GM18502 (cell line): Measurements from ENCODE around the gene ATP8B1.

Experiments
- ATAC-seq: cut with Tn5 transposase; IDR thresholded peaks from one replicate; pipeline ENCODE4 v1.9.1; 2021; ENCODE audit warnings: mild to moderate bottlenecking; ENCODE audit not compliant: unreplicated experiment, poor library complexity

The ATP8B1 gene

DNA sequence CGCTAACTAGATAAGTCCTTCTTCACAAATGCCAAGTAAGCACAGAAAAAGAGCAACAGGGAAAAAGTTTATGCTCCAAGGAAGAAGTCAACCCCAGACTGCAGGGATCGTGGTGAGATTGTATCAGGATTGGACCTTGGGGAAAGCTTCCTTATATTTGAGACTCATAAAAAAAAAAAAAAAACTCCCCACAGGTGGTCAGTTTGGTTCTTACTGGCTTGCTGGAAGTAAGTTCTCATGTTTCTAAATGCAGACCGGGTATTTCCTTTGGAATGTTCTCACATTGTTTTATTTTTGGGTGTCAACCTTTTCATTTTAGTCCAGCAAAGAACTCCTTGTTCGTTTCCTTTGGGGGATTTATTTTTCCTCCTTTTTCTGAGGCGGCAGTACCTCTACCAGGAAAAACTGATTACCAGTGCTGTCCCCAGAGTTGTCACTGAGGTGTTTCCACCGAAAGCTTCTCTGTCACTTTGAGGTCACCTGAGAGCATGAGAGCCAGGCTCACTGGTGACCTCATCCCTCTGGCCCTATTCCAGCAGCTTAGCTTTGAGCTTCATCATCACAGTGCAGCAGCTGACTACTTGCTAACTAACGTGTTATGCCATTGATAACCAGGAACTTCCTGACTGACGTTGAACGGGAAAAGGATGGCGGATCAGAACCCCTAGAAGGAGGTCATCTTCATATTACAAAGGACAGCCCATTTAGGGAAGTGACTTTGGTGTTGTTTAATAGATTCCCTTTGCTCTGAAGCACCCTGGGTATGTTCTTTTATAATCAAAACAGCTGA is 16.8 kb upstream of the ATP8B1 start:
- ATAC-seq: no peak

DNA sequence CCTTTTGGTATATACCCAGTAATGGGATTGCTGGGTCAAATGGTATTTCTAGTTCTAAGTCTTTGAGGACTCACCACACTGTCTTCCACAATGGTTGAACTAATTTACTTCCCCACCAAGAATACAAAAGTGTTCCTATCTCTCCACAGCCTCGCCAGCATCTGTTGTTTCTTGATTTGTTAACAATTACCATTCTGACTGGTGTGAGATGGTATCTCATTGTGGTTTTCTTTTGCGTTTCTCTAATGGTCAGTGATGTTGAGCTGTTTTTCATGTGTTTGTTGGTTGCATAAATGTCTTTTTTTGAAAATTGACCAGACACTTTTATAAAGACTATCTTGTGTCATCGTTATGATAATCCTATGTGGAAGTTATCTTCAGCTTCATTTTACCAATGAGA is 16.0 kb upstream of the ATP8B1 start:
- ATAC-seq: no peak

DNA sequence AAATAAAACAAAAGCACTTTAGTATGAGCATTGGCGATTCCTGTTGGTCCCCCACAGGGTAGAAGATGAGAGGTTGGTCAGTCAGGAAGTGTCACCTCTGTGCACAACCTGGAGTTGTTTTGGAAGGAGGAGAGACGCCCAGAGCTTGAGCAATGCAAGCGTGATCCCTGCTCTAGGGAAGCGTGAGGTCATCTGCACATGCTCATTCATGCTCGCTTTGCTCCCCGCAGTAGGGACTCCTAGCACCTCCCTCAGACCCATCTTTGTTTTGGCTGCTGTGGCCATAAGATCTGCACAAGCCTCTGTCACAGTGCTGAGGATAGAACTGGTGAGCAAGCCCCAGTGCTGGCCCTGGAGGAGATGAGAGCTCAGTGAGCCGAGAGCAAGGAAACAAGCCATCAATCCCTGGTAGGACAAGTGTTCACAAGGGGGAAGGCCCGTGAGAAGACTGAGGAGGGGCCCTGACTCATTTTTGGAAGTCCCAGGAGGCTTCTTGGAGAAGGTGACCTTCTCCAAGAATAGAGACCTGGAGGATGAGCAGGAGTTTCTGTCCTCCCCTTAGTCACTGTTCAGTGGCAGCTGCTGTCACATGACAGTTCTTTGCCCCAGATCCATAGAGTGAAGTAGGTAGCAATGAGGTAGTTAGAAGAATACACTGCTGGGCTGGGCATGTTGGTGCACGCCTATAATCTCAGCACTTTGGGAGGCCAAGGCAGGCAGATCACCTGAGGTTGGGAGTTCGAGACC is 13.3 kb upstream of the ATP8B1 start:
- no peak for ATAC-seq

DNA sequence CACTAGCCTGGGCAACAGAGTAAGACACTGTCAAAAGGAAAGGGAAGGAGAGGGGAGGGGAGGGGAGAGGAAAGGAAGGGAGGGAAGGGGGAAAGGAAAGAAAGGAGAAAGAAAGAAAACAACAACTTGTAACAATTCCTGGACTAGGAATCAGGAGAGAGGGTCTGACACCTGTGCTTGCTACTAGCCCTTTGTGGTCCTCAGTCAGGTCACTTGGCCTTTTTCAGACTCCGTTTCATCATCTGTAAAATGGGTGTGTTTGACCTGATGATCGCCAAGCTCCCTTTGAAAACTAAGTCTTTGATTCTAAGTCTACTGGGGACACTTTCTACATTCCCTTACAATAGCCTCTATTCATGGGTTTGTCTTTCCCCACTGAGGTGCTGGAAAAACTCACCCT is 11.4 kb upstream of the ATP8B1 start:
- no peak for ATAC-seq

DNA sequence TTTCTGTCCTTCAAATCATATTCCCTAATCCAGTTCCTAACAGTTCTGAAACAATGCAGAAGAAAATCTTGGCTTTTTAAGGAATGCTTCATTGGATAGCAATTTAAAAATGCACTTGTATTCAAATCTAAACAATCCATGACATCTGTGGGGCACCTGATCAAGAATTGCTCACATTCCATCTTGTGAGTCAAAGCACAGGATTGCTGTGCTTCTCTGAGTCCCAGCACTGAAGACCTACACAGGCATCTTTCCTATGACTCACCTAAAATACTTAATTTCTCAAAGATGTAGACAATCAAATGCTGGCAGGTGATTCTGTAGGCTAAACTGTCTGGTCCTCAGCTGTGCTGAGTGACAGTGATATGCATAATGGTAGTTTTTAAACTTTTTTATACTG is 10.1 kb upstream of the ATP8B1 start:
- ATAC-seq: no peak

DNA sequence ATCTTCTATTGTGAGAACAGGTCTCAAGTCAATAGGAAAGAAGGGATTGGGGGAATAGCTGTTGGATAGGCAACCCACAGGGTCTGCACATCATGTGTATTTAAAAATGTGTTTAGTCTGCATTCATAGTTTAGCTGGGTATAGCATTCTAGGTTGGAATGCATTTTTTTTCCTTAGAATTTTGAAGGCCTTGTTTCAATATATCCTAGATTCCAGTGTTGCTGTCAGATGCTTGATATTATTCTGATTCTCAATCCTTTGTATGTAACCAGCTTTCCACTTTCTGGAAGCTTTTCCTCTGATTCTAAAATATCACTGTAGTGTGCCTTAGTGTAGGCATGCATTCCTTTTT is 9.0 kb upstream of the ATP8B1 start:
- no peak for ATAC-seq

DNA sequence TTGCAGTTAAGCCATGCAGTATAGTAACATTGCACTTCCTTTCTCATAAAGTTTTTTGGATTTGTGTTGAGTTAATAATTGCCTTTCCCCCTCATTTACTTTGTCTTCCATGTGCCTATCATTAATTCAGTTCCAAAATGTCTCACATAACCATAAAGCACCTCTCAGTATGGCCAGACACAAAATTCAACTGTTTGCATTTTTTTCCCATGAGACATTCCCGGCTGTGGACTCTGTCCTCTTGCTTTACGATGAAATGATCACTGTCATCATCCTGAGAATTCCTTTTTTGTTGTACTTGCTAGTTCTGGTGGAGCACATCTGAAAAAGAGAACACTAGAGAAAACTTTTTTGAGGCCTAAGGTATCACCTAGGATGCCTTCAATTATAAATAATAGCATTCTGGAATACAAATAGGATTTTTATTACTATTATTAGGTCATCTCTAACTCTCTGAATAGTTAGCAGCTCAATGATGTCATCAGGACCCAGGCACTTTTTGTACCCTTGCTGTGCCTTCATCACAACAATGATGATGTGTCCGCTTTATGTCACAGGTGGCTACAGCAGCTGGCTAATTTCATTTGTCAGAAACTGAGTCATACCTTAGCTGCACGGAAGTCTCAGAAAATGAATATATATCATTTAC is 8.5 kb upstream of the ATP8B1 start:
- ATAC-seq: no peak

DNA sequence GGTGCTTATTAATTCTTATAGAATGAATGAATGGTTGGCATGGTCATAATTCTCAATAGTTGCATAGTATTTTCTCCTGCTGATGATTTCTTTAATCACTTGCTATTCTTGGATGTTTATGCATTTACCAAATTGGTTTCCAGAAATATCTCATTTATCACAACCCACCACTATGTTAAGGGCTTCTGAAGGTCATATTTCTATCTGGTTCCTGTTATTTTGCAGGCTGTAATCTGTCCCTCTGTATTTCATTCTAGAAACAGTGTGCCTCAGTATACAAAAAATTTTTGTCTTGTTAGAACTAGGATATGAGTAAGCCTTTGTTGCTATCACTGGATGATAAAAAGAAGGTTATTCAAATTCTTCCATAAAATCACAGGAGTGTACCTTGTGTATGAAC is 6.1 kb upstream of the ATP8B1 start:
- ATAC-seq: no peak

DNA sequence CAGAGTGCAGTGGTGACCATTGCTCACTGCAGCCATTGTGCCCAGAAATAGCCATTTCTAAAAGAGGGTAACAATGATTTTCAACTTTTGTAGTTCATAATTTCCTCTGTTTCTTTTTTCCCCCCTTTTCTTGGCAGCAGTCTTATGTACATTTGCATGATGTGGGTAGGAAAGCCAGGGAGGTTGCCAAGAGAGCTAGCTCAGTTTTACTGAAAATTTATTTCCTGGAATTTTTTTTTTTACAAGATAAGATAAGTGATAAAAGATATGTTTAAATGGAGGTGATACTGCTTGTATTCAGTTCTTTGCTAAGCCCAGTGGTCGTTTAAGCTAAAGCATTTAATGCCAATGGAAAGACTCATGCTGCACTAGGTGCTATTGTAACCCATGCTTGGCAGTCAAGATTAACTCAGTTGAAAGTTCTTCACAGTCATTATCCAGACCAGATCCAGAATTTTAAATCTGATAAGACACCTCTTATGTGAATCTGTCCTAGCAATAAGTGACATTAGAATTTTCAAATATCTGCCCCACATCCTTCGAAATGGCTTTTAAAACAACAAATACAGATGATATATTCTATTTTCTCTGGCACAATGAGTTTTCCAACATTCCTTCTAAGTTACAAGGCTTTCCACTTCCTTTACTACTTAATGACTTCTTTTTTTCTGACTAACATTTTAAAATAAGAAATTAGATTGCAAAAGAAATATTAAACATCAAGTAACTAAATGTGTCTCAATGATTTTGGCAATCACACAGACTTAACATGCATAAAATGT is 4.4 kb upstream of the ATP8B1 start:
- no peak for ATAC-seq

DNA sequence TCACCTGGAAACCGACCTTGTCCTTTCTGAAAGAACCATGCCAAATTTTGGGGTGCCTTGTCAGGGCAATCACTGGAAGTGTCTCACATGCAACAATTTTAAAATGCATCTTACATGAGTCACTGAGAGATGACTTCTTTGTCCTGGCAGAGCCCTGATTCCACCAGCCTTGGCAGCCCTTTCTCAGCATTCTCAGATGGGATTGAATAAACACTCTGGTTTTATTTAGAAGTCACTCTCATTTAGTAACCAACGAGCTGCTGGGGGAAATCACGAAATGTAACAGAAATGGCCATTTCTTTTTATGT is 3.8 kb upstream of the ATP8B1 start:
- ATAC-seq: no peak

DNA sequence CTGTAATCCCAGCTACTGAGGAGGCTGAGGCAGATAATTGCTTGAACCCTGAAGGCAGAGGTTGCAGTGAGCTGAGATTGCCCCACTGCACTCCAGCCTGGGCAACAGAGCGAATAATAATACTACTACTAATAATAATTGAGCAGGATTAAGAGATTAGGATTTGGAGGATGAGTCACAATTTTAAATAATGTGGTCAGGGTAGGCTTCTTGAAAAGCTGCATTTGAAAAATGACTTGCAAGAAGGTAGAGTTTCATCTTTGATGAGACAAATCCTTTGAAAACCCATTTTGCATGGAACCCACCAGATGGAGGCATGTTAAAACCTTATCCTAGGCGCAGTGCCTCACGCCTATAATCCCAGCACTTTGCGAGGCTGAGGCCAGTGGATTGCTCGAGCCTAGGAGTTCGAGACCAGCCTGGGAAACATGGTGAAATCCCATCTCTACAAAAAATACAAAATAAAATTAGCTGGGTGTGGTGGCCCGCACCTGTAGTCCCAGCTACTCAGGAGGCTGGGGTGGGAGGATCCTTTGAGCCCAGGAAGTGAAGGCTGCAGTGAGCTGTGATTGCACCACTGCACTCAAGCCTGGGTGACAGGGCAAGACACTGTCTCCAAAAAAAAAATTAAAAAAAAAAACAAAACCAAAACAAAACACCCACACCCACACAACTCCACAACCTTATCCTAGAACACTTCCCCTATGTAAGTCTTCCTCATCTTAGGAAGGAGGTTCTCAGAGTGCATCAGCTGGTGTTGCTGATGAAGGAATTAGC is 3.3 kb upstream of the ATP8B1 start:
- ATAC-seq: no peak

DNA sequence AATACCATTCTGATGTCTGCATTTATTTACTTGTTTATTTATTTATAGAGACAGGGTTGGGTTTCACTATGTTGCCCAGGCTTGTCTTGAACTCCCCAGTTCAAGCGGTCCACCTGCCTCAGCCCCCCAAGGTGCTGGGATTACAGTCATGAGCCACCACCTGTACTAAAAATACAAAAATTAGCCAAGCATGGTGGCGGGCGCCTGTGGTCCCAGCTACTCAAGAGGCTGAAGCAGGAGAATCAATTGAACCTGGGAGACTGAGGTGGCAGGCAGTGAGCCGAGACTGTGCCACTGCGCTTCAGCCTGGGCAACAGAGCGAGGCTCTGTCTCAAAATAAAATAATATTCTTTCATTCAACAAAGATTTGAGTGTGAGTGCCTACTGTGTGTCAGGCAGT is 2.0 kb upstream of the ATP8B1 start:
- no peak for ATAC-seq

DNA sequence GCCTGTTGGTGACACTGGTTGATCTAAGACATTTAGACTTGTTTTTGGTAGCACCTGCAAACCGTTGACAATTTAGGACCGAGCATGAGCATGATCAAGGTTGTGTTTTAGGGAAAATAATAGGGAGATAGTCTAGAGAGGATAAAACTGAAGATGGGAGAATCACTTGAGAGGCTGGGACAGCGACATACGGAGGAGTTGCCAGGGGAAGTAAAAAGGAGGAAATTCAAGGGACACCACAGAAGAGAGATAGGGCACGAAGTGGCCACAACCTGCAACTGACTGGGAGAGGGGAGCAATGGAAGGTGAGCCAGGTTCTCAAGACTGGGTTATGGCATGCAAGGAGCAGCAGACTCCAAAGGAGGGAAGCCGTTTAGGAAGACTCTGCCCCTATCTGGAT is 1.4 kb upstream of the ATP8B1 start:
- ATAC-seq: no peak

DNA sequence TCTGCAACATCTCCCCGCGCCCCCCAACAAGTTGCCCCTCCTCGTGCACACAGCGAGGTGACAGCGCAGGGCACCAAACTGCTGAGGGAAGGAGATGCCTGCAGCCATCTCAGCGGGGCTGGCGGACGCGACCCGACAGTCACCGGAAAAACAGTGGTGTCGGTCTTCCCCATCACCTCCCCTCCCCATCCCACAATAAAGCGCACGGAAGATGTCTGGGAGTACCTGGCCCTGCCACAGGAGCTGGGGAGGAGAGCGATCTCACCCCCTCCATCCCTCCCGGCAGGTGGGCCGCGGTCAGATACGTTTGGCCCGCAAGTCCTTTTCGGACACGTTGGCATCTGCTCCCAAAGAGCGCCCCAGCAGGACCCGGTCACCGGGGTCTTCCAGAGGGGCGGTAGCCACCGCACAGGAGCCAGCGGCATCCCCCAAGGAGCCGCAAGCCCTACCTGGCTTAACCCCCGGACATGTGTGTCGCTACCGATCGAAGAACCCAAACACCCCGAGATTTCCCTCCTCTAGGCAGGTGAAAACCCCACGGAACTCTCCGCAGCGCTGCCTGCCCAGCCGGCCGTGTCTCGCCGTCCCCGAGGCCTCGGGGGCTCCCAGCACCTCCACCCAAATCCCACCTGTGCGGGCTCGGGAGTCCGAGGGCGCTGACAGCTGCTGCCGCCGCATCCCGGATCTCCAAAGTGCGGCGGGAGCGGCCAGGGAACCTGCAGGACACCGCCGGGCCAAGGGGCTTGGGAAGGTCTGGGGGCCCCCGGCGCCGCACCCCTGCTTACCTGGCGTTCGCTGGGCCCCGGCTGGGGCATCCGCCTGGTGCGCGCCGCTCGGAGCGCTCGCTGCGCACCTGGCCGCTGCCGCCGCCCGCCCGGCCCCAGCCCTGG is 657 bp downstream of the ATP8B1 start:
- peak; percentile 10 for ATAC-seq

DNA sequence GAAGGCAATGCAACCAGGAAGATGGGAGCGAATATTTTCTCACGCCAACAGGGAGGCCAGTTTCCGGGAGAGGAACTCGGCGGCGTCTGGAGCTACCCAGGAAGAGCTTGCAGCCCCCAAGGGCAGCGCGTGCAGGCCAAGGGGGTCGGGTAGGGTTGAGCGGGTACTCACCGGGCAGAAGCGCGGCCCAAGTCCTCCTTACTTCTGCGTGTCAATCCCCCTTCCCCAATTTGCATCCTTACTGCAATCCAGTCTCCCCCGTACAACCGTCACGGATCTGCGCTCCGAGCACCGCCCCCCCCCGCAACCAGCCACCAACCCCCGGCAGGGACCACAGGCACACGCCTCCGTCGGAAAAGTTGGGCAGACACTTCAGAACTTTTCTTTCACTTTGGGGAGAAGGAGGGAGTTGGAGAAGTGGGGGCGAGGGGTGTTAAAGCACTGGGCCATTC is 1.3 kb downstream of the ATP8B1 start:
- no peak for ATAC-seq

DNA sequence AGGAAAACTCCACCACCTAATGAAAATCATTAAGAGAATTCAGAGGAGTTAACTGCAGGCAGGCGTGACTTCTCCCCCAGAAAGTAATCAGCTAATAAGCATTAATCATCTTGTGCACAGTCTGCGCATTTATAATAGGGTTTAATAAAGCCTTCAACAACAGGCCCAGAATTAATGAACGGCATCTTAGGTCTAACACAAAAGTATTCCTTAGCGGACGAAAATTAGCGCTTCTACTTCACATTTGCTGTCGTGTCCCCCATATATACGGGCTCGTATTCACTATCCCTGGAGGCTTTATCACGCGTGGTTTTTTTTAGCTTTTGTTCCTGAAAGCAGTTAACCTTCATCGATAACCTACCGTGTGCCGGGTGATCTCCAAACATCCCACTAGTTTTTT is 1.8 kb downstream of the ATP8B1 start:
- no peak for ATAC-seq

DNA sequence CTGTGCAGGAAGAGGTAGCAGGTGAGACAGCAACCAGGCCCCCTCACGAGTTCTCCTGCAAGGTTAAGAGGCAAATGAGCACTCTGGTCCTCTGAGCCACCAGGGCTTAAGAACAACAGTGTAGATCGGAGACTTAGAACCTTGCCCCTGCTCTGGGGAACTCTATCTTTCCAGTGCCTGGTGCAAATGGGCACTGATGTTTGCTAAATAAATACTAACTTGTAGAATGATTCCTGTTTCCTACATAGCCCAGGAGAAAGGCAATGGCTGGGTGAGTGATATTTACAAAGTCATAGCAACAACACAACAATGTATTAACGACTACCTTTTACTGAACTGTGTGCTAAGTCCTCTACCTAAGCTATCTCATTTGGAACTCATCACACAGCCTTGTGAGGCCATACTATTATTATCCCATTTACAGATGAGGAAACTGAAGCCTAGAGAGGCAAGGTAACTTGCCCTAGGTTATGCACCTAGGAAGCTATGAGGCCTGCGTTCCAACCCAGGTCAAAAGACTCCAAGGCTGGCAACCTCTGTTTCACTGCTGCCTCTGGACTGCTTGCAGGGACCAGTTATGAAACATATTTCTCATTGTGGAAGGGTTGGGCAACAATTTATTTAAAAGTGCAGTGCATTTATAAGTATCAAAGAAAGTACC is 4.3 kb downstream of the ATP8B1 start:
- no peak for ATAC-seq

DNA sequence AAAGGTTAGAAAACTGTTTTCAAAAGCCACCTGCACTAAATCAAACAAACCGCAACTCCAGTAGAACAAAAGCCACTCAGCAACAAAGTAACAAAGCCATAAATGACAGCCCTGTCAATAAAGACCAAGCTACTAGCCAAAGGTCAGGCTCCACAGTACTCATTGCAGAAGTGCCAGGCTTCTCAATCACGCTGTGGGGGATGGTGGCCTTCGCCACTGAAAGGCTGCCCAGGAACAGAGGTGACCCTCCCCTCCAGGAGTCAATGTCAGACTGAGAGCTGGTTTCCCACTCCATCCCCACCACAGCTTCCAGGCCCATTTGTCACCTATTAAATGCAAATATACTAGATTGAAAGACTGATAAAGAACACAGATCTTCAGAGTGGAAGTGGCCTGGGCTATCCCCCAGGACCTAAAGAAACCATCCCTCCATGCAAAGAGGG is 5.9 kb downstream of the ATP8B1 start:
- ATAC-seq: no peak
